ENCODE measurements around the gene PRKG1.

- no peak for TF ChIP-seq CTCF (IDR thresholded peaks at IDR 0.05; ENCODE audit: low read depth, low read length, poor library complexity, severe bottlenecking)
- TF ChIP-seq EZH2phosphoT487 (IDR thresholded peaks at IDR 0.05; ENCODE audit: borderline replicate concordance, low read length), result no peak
Observed at GRCh38 chr10:51273574-51273973, 199.3 kb downstream of the PRKG1 start.
